Pancreas (tissue), 10 donors: ENCODE results near the gene MAP3K12. TPM values are rescaled to one million over a fixed set of nuclear protein-coding genes. Genes with fewer than 3 reads are reported as not detected.

ENCODE experiments used
- ATAC-seq, 4 donors: fragments of 200-7000 bp; cut with Tn5 transposase; one replicate each; pipeline versions ENCODE4 v1.8.0 to v1.9.1; 2020; ENCODE audit warnings: mild to moderate bottlenecking in 4 of 4, moderate library complexity in 4 of 4
- DNase-seq, 6 donors: peaks; one replicate each; pipeline ENCODE4 v3.0.0-alpha.2; 2020
- FAIRE-seq: peaks from 2 replicates; lab custom pipeline; 2012; peaks lifted over from hg19 to GRCh38; lab: Jason Lieb, UNC
- H3K27ac ChIP-seq, 4 donors: fragments of 200-600 bp; sonication (generic); 1 replicate in 3 of 4; 2 replicates in 1 of 4; pipeline versions ENCODE4 v1.5.0 to v1.8.0; 2020
- H3K27me3 ChIP-seq, 4 donors: fragments of 200-600 bp; one replicate each; pipeline ENCODE4 v1.8.0; 2021
- H3K36me3 ChIP-seq, 3 donors: fragments of 200-600 bp; sonication (generic) in 1 of 3; one replicate each; pipeline versions ENCODE4 v1.5.0 to v1.8.0; 2020 to 2021
- H3K4me1 ChIP-seq, 3 donors: fragments of 200-600 bp; one replicate each; pipeline ENCODE4 v1.8.0; 2021
- H3K4me3 ChIP-seq, 4 donors: fragments of 200-600 bp; sonication (generic) in 2 of 4; one replicate each; pipeline versions ENCODE4 v1.5.0 to v1.8.0; 2020 to 2021
- H3K9me3 ChIP-seq, 4 donors: fragments of 200-600 bp; one replicate each; pipeline ENCODE4 v1.8.0; 2021
- WGBS, 2 donors: extraction: QIAGEN DNeasy Blood & Tissue Kit; methylation state at CpG; one replicate each; pipeline ENCODE4 v1.1.7; 2013; 5-methylcytosine and 5-hydroxymethylcytosine counted together
- intact Hi-C, 3 donors: fragments of 100-400 bp; cut with DNase I; formaldehyde crosslinking; loops; one replicate each; pipeline versions ENCODE4 v1.11.1 to v1.14.2; 2022
- polyA plus RNA-seq, 2 donors: library from polyadenylated mRNA; stranded (reverse); fragments of 200-250 nt; gene quantifications; one replicate each; pipeline ENCODE4 v1.2.3, GENCODE V29; 2013
- total RNA-seq, 6 donors: library from RNA; stranded (reverse); fragmentation: NEBNext Ultra II Directional in 4 of 6; extraction: Animal tissue kit (Norgen Biotek cat#: 25700) in 4 of 6; gene quantifications; one replicate each; pipeline versions ENCODE4 v1.2.1 to v1.2.4, GENCODE V29; 2021 to 2023
- TF ChIP-seq, protein P1 (sequence below), 4 donors: fragments of 200-600 bp; sonication (generic) in 3 of 4; IDR thresholded peaks; one replicate each; pipeline versions ENCODE4 v1.5.0 to v1.8.0; 2021; ENCODE audit warnings: antibody characterized with exemption in 4 of 4
- donor health status: healthy with polysubstance abuse.
- donor health status: DM: no; HTN: no; CAD: no; lungs with moderate emphysema.
- donor health status: DM: no; HTN: no; CAD: no.
- donor health status: control.
- donor health status: control.
- donor health status: Bipolar disorder and iron deficiency.
- donor health status: DM: yes; HTN: yes; CAD: no.
- donor health status: DM: no; HTN: no; CAD: no.
- donor health status: DM: no; HTN: no; CAD: no.
- donor health status: DM: yes; HTN: yes; CAD: no.

The MAP3K12 gene
- total and polyA plus RNA-seq, 8 donors, result 2.3 to 24.9 (median 4.7) TPM

DNA sequence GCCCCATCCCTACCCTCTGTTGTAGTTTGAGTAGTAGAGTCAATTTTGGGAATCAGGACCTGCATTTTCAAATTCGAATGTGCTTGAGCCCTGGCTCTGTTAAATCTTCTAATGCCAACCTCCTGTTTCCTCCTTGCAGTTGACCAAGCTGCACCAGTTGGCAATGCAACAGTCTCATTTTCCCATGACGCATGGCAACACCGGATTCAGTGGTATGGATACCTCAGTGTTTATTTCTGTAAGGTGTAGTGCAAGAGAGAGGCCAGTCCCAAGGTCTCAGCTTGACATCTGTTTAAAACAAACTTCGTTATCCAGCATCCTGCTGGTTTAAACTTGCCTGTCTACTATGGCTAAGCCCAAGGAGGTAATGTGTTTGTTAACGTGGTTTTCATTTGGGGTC lies 32.2 kb downstream of the MAP3K12 start:
- 63 to 71% methylated on average over 5 of the region's 5 CpGs for WGBS, 2 donors
- no peak for FAIRE-seq
- no peaks in the 10 kb centered on the region for H3K27me3 ChIP-seq
- DNase-seq, result no peak
- intact Hi-C loops, result loop anchor here in 1 of 3 donors (10.0 kb wide), 1 partner anchor 442 kb away; no protein-coding TSS in a partner anchor
- no peak overlapping the region for H3K27ac ChIP-seq
- no peaks in the 10 kb centered on the region for H3K4me1 ChIP-seq
- peaks cover 35 to 99% (median 71%) of the 10 kb centered on the region in 3 donors for H3K36me3 ChIP-seq
- no peaks in the 10 kb centered on the region for H3K9me3 ChIP-seq
- no peak overlapping the region for H3K4me3 ChIP-seq
- TF ChIP-seq, protein P1, sequence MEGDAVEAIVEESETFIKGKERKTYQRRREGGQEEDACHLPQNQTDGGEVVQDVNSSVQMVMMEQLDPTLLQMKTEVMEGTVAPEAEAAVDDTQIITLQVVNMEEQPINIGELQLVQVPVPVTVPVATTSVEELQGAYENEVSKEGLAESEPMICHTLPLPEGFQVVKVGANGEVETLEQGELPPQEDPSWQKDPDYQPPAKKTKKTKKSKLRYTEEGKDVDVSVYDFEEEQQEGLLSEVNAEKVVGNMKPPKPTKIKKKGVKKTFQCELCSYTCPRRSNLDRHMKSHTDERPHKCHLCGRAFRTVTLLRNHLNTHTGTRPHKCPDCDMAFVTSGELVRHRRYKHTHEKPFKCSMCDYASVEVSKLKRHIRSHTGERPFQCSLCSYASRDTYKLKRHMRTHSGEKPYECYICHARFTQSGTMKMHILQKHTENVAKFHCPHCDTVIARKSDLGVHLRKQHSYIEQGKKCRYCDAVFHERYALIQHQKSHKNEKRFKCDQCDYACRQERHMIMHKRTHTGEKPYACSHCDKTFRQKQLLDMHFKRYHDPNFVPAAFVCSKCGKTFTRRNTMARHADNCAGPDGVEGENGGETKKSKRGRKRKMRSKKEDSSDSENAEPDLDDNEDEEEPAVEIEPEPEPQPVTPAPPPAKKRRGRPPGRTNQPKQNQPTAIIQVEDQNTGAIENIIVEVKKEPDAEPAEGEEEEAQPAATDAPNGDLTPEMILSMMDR (IDR thresholded peaks at IDR 0.05), result no peak
- ATAC-seq, result no peak

DNA sequence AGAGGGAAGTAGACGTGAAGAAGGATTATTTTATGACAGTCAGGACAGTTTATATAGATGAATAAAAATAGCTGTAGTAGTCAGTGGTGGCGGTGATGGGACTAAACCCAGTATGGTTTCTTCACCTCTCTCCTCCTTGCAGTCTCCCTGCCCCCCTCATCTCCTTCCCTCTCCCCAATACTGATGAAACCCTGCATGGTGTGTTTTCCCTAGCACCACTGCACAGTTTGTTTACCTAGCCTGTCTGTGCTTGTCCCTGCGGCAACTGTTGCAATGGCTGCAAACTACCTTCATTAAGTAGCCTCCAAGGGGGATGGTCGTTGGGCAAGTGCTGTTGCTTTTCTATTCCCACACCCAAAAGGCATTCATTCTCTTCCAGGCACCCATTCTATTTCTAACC lies 32.6 kb downstream of the MAP3K12 start:
- 75 to 79% methylated on average over 4 of the region's 4 CpGs for WGBS, 2 donors
- no peak for ATAC-seq
- FAIRE-seq, result no peak
- TF ChIP-seq, protein P1 (IDR thresholded peaks at IDR 0.05), result no peak
- H3K4me3 ChIP-seq, result no peak overlapping the region
- intact Hi-C loops, result loop anchor here in 1 of 3 donors (10.0 kb wide), 1 partner anchor 442 kb away; no protein-coding TSS in a partner anchor
- H3K27me3 ChIP-seq, result no peaks in the 10 kb centered on the region
- H3K27ac ChIP-seq, result no peak overlapping the region
- peaks cover 35 to 99% (median 69%) of the 10 kb centered on the region in 3 donors for H3K36me3 ChIP-seq
- no peaks in the 10 kb centered on the region for H3K9me3 ChIP-seq
- no peaks in the 10 kb centered on the region for H3K4me1 ChIP-seq
- no peak for DNase-seq

DNA sequence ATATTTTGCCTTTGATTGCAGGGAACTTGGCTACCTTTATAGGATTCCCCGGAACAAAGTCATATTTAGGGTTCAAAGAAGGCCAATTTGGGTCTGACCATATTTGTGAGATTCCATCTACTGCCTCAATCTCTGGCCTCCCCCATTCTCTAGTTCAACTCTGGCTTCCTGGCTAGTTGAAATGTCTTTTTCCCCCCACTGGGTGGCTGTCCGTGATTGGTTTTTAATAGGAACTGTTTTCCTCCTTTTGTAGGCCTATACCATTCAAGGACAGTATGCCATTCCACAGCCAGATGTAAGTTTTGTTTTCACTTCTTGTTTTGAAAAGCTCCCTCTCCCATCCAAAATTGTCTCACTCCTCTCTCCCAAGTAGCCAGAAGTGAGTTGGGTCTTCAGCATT lies 33.6 kb downstream of the MAP3K12 start:
- Histone ChIP-seq H3K9me3 (no peaks in the 10 kb centered on the region), H3K36me3 (peaks cover 27 to 99% (median 77%) of the 10 kb centered on the region in 3 donors), H3K4me1 (no peaks in the 10 kb centered on the region), H3K27me3 (no peaks in the 10 kb centered on the region), H3K4me3 (no peak overlapping the region), H3K27ac (no peak overlapping the region)
- intact Hi-C loops, result loop anchor here in 1 of 3 donors (10.0 kb wide), 1 partner anchor 441 kb away; no protein-coding TSS in a partner anchor
- no peak for FAIRE-seq
- DNase-seq, result no peak
- TF ChIP-seq, protein P1 (IDR thresholded peaks at IDR 0.05), result no peak
- ATAC-seq, result no peak
- WGBS, 2 donors, result 55 to 58% methylated on average over 2 of the region's 2 CpGs

DNA sequence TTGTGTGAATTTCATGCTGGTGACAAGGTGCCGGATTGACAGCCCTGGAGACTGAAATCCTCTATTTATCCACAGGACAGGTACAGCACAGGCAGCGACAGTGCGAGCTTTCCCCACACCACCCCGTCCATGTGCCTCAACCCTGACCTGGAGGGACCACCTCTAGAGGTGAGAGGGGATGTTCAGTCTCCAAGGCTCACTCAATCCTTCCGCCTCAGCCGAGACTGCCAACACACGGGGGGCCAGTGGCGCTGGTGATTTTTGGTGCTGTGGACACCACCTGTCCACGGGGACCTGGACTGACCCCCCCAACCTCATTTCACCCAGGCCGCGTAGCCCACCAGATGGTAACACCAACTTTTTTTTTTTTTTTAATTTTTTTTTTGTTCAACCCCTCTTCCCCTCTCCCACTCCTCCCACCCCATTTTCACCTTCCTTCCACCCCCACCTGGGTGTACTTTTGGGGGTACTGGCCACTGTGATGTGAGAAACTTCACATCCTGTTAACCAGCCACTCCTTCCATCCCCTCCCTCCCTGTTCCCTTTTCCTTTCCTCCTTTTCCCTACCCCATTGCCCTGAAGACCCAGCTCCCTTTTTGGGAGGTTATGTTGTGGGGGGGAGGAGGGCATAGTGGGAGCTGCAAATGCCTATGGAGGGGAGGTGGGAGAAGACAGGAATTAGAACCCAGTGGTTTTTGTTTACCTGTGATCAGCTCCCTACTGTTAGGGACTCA lies 34.4 kb downstream of the MAP3K12 start:
- Histone ChIP-seq H3K4me1 (no peaks in the 10 kb centered on the region), H3K27me3 (no peaks in the 10 kb centered on the region), H3K9me3 (no peaks in the 10 kb centered on the region), H3K4me3 (no peak overlapping the region), H3K27ac (no peak overlapping the region), H3K36me3 (peaks cover 35 to 100% (median 84%) of the 10 kb centered on the region in 3 donors)
- WGBS, 2 donors, result 91 to 92% methylated on average over 11 of the region's 11 CpGs
- FAIRE-seq (no peak), ATAC-seq (no peak), DNase-seq (no peak)
- TF ChIP-seq, protein P1 (IDR thresholded peaks at IDR 0.05), result no peak
- intact Hi-C loops, result loop anchor here in 1 of 3 donors (10.0 kb wide), 1 partner anchor 440 kb away; no protein-coding TSS in a partner anchor
